ENCODE results near the gene MTHFSD.

GRCh38 chr16:86602521-86602920 is 47.5 kb upstream of the MTHFSD start:
- no peak for TF ChIP-seq CTCF (IDR thresholded peaks at IDR 0.05)
- no peak for TF ChIP-seq POLR2AphosphoS5 (IDR thresholded peaks at IDR 0.05)
